H9 (cell line): ENCODE results near the gene ZBTB45. TPM values are rescaled to one million over a fixed set of nuclear protein-coding genes. Genes with fewer than 3 reads are reported as not detected.

Source experiments
- DNase-seq: peaks from one replicate; pipeline ENCODE4 v3.0.0-alpha.2; 2017
- H2AFZ ChIP-seq: one replicate; pipeline ENCODE4 v1.6.1; 2013; ENCODE audit warnings: mild to moderate bottlenecking, low read length, control low read depth, moderate library complexity
- H2AK5ac ChIP-seq: 2 replicates; pipeline ENCODE4 v1.6.1; 2013; ENCODE audit warnings: low read length, control low read depth, mixed read lengths; ENCODE audit not compliant: insufficient read length
- H2BK120ac ChIP-seq: one replicate; pipeline ENCODE4 v1.6.1; 2013; ENCODE audit warnings: low read depth, mild to moderate bottlenecking, low read length, control low read depth, inconsistent platforms; ENCODE audit not compliant: poor library complexity, severe bottlenecking
- H2BK12ac ChIP-seq: 2 replicates; pipeline ENCODE4 v1.6.1; 2013; ENCODE audit warnings: low read length, control low read depth, mixed read lengths, low read depth; ENCODE audit not compliant: insufficient read length
- H2BK15ac ChIP-seq: 2 replicates; pipeline ENCODE4 v1.6.1; 2013; ENCODE audit warnings: low read depth, low read length, control low read depth
- H2BK20ac ChIP-seq: one replicate; pipeline ENCODE4 v1.6.1; 2013; ENCODE audit warnings: low read depth, mild to moderate bottlenecking, low read length, control low read depth, inconsistent platforms; ENCODE audit not compliant: poor library complexity, severe bottlenecking
- H2BK5ac ChIP-seq: 2 replicates; pipeline ENCODE4 v1.6.1; 2013; ENCODE audit warnings: low read length, control low read depth, mixed read lengths; ENCODE audit not compliant: insufficient read length
- H3K14ac ChIP-seq: 2 replicates; pipeline ENCODE4 v1.6.1; 2013; ENCODE audit warnings: low read length, control low read depth; ENCODE audit not compliant: insufficient read depth
- H3K18ac ChIP-seq: 2 replicates; pipeline ENCODE4 v1.6.1; 2013; ENCODE audit warnings: low read depth, mild to moderate bottlenecking, mixed read lengths, low read length, control low read depth; ENCODE audit not compliant: insufficient read length
- H3K23ac ChIP-seq: 2 replicates; pipeline ENCODE4 v1.6.1; 2013; ENCODE audit warnings: low read length, control low read depth, mixed read lengths, low read depth; ENCODE audit not compliant: insufficient read length
- H3K23me2 ChIP-seq: 2 replicates; pipeline ENCODE4 v1.6.1; 2013; ENCODE audit warnings: low read depth, mild to moderate bottlenecking, mixed read lengths, low read length, control low read depth; ENCODE audit not compliant: insufficient read length, poor library complexity, severe bottlenecking
- H3K27ac ChIP-seq: 2 replicates; pipeline ENCODE4 v1.5.1; 2013; ENCODE audit warnings: low read length, control low read depth, mixed read lengths, low read depth; ENCODE audit not compliant: insufficient read length
- H3K27me3 ChIP-seq: 2 replicates; pipeline ENCODE4 v1.6.1; 2013; ENCODE audit warnings: low read length, control low read depth, inconsistent platforms; ENCODE audit not compliant: insufficient read depth
- H3K4ac ChIP-seq: 2 replicates; pipeline ENCODE4 v1.6.1; 2013; ENCODE audit warnings: low read depth, mild to moderate bottlenecking, control low read depth, inconsistent platforms, low read length, moderate library complexity
- H3K4me1 ChIP-seq: 2 replicates; pipeline ENCODE4 v1.6.1; 2013; ENCODE audit warnings: low read length, control low read depth, inconsistent platforms; ENCODE audit not compliant: insufficient read depth
- H3K4me2 ChIP-seq: 2 replicates; pipeline ENCODE4 v1.6.1; 2013; ENCODE audit warnings: low read length, control low read depth, mixed read lengths; ENCODE audit not compliant: insufficient read length, insufficient read depth
- H3K56ac ChIP-seq: 2 replicates; pipeline ENCODE4 v1.6.1; 2013; ENCODE audit warnings: low read depth, mild to moderate bottlenecking, mixed read lengths, low read length, control low read depth; ENCODE audit not compliant: insufficient read length
- H3K79me1 ChIP-seq: 2 replicates; pipeline ENCODE4 v1.6.1; 2013; ENCODE audit warnings: low read depth, mild to moderate bottlenecking, moderate library complexity, low read length, control low read depth, inconsistent platforms; ENCODE audit not compliant: insufficient read depth, poor library complexity, severe bottlenecking
- H3K79me2 ChIP-seq: 2 replicates; pipeline ENCODE4 v1.6.1; 2013; ENCODE audit warnings: low read length, control low read depth, inconsistent platforms; ENCODE audit not compliant: insufficient read depth
- H3K9ac ChIP-seq: 2 replicates; pipeline ENCODE4 v1.6.1; 2013; ENCODE audit warnings: low read length, control low read depth, mixed read lengths; ENCODE audit not compliant: insufficient read length; ENCODE audit errors: extremely low read depth
- H3K9me3 ChIP-seq: one replicate; pipeline ENCODE4 v1.6.1; 2013; ENCODE audit warnings: low read depth, low read length, inconsistent platforms; ENCODE audit not compliant: control insufficient read depth
- H3T11ph ChIP-seq: one replicate; pipeline ENCODE4 v1.6.1; 2013; ENCODE audit warnings: mild to moderate bottlenecking, low read length, control low read depth, inconsistent platforms
- H4K20me1 ChIP-seq: one replicate; pipeline ENCODE4 v1.6.1; 2013; ENCODE audit not compliant: control insufficient read depth, insufficient read length, insufficient read depth
- H4K5ac ChIP-seq: 2 replicates; pipeline ENCODE4 v1.6.1; 2013; ENCODE audit warnings: low read depth, mild to moderate bottlenecking, mixed read lengths, low read length, control low read depth; ENCODE audit not compliant: insufficient read length
- H4K8ac ChIP-seq: replicated peaks from 2 replicates; pipeline ENCODE4 v1.6.1; 2013; ENCODE audit warnings: low read length, control low read depth, mixed read lengths, low read depth; ENCODE audit not compliant: insufficient read length
- H4K91ac ChIP-seq: 2 replicates; pipeline ENCODE4 v1.6.1; 2013; ENCODE audit warnings: low read depth, mild to moderate bottlenecking, moderate library complexity, mixed read lengths, low read length, control low read depth; ENCODE audit not compliant: insufficient read length
- H3K27ac Mint-ChIP-seq, 3 experiments: 2 replicates in 2 of 3; 3 replicates in 1 of 3; pipeline ENCODE4 v1.8.0; 2020 to 2021; ENCODE audit warnings: mixed read lengths in 3 of 3, mild to moderate bottlenecking in 1 of 3, moderate library complexity in 1 of 3
- H3K27me3 Mint-ChIP-seq: 2 replicates; pipeline ENCODE4 v1.8.0; 2021; ENCODE audit warnings: low read depth, mild to moderate bottlenecking, moderate library complexity, mixed read lengths
- H3K36me3 Mint-ChIP-seq, 3 experiments: 2 replicates in 2 of 3; 3 replicates in 1 of 3; pipeline ENCODE4 v1.8.0; 2020 to 2021; ENCODE audit warnings: low read depth in 3 of 3, mixed read lengths in 3 of 3; ENCODE audit not compliant: insufficient read depth in 1 of 3
- H3K4me1 Mint-ChIP-seq, 2 experiments: 2 replicates each; pipeline ENCODE4 v1.8.0; 2020; ENCODE audit warnings: mixed read lengths in 2 of 2
- H3K4me3 Mint-ChIP-seq, 2 experiments: 2 replicates in 1 of 2; 3 replicates in 1 of 2; pipeline ENCODE4 v1.8.0; 2020 to 2021; ENCODE audit warnings: mild to moderate bottlenecking in 2 of 2, mixed read lengths in 2 of 2, moderate library complexity in 1 of 2
- H3K9me3 Mint-ChIP-seq, 2 experiments: 2 replicates in 1 of 2; 3 replicates in 1 of 2; pipeline ENCODE4 v1.8.0; 2020; ENCODE audit warnings: mild to moderate bottlenecking in 2 of 2, mixed read lengths in 2 of 2, moderate library complexity in 1 of 2
- WGBS: extraction: QIAGEN DNeasy Blood & Tissue Kit; methylation state at CpG from one replicate; pipeline ENCODE4 v1.1.7; 2013; ENCODE audit warnings: missing lambda C conversion rate, low lambda C conversion rate, mixed read lengths; ENCODE audit not compliant: insufficient read length; ENCODE audit errors: extremely low coverage; 5-methylcytosine and 5-hydroxymethylcytosine counted together
- total RNA-seq: library from RNA; stranded (reverse); gene quantifications from 2 replicates; pipeline ENCODE4 v1.2.1, GENCODE V29; 2021
- TF ChIP-seq, protein P1 (sequence below): fragments of 200-600 bp; sonication (generic); conservative IDR thresholded peaks from 3 replicates; pipeline ENCODE4 v1.8.0; 2021; ENCODE audit warnings: antibody characterized with exemption, mild to moderate bottlenecking

ZBTB45 gene
- total RNA-seq, 1 experiment from 2014 or later: 18.7 TPM

DNA sequence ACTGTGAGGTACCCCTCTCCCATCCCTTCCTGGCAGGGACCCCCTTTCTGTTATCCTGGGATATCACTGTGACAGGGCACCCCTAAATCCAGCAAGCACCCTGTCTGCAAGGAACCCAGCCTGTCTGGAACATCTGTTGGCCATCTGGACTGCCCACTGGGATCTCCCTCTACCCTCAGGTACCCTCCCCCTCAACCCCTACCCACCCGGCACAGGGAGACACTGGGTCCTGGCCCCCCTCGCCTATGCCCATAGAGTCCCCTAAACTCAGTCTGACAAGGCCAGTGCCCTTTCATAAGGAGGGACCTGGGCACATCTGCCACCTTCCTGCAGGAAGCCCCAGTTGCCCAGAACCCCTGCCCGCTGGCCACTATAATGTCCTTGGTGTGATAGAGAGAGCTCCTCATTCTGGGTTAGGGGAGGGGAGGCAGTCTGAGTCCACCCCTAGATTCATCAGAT lies 5.0 kb downstream of the ZBTB45 start:
- H3K56ac ChIP-seq: no peak overlapping the region
- no peak for DNase-seq
- Mint-ChIP-seq H3K4me3 (peak overlapping the region; percentile 70 to 85), H3K9me3 (no peaks in the 10 kb centered on the region), H3K36me3 (peaks cover 9 to 19% (median 13%) of the 10 kb centered on the region in 3 experiments; a peak in 6 of 7 replicates), H3K27ac (peak overlapping the region; percentile 72 to 93 (median 90); a peak in 6 of 7 replicates), H3K4me1 (peaks cover 28 to 31% of the 10 kb centered on the region in 2 experiments), H3K27me3 (peaks cover 3% of the 10 kb centered on the region)
- no peaks in the 10 kb centered on the region for H3K9me3 ChIP-seq
- H2BK120ac ChIP-seq: no peak overlapping the region
- H2BK15ac ChIP-seq: no peak overlapping the region
- H3K9ac ChIP-seq: peak overlapping the region; percentile 47
- no peaks in the 10 kb centered on the region for H4K20me1 ChIP-seq
- H2BK20ac ChIP-seq: no peak overlapping the region
- no peak overlapping the region for H4K8ac ChIP-seq
- H3K23ac ChIP-seq: no peak overlapping the region
- TF ChIP-seq, protein P1, sequence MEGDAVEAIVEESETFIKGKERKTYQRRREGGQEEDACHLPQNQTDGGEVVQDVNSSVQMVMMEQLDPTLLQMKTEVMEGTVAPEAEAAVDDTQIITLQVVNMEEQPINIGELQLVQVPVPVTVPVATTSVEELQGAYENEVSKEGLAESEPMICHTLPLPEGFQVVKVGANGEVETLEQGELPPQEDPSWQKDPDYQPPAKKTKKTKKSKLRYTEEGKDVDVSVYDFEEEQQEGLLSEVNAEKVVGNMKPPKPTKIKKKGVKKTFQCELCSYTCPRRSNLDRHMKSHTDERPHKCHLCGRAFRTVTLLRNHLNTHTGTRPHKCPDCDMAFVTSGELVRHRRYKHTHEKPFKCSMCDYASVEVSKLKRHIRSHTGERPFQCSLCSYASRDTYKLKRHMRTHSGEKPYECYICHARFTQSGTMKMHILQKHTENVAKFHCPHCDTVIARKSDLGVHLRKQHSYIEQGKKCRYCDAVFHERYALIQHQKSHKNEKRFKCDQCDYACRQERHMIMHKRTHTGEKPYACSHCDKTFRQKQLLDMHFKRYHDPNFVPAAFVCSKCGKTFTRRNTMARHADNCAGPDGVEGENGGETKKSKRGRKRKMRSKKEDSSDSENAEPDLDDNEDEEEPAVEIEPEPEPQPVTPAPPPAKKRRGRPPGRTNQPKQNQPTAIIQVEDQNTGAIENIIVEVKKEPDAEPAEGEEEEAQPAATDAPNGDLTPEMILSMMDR: no peak
- H3K79me1 ChIP-seq: no peaks in the 10 kb centered on the region
- no peak overlapping the region for H2AFZ ChIP-seq
- H3K23me2 ChIP-seq: peaks cover 16% of the 10 kb centered on the region
- no peaks in the 10 kb centered on the region for H3K27me3 ChIP-seq
- H3K4me1 ChIP-seq: no peaks in the 10 kb centered on the region; the same call in 1 of the 2 replicates
- no peak overlapping the region for H4K91ac ChIP-seq
- H4K5ac ChIP-seq: no peak overlapping the region
- H2AK5ac ChIP-seq: no peak overlapping the region
- H3K79me2 ChIP-seq: peaks cover 2% of the 10 kb centered on the region; the same call in 1 of the 2 replicates
- H3K4me2 ChIP-seq: peak overlapping the region; percentile 61
- H2BK12ac ChIP-seq: no peak overlapping the region
- no peak overlapping the region for H3T11ph ChIP-seq
- H3K14ac ChIP-seq: peak overlapping the region; percentile 28; the same call in 1 of the 2 replicates
- H2BK5ac ChIP-seq: no peak overlapping the region
- H3K27ac ChIP-seq: no peak overlapping the region
- WGBS: no CpG with 5 or more reads among the region's 3 CpGs
- H3K18ac ChIP-seq: no peak overlapping the region
- no peak overlapping the region for H3K4ac ChIP-seq
